ENCODE results near the gene KDM3A.
"Not testable (repeated sequence)": the region's sequence is repeated elsewhere in the genome, so short reads cannot be mapped to it uniquely, and the experiment has no call there.

Gene KDM3A

GRCh38 chr2:86477349-86477748, 36.2 kb downstream of the KDM3A start:
- no peak for TF ChIP-seq POLR2A (IDR thresholded peaks at IDR 0.05; ENCODE audit: low read length)
- no peak for TF ChIP-seq GATA1 (IDR thresholded peaks at IDR 0.05; ENCODE audit: low read depth, low read length)
- no peak for DNase-seq

GRCh38 chr2:86480105-86480504, 38.9 kb downstream of the KDM3A start:
- TF ChIP-seq GATA1 (IDR thresholded peaks at IDR 0.05; ENCODE audit: low read depth, low read length) (no peak), POLR2A (IDR thresholded peaks at IDR 0.05; ENCODE audit: low read length) (no peak)
- DNase-seq, result no peak

- DNase-seq, result no peak
- TF ChIP-seq POLR2A (IDR thresholded peaks at IDR 0.05; ENCODE audit: low read length), result no peak
- no peak for TF ChIP-seq GATA1 (IDR thresholded peaks at IDR 0.05; ENCODE audit: low read depth, low read length)
Measured at GRCh38 chr2:86482034-86482433, 40.9 kb downstream of the KDM3A start.

- TF ChIP-seq POLR2A (IDR thresholded peaks at IDR 0.05; ENCODE audit: low read length) (no peak), GATA1 (IDR thresholded peaks at IDR 0.05; ENCODE audit: low read depth, low read length) (no peak)
- DNase-seq, result no peak
Measured at GRCh38 chr2:86484385-86484784, 43.2 kb downstream of the KDM3A start.

GRCh38 chr2:86485103-86485502, 43.9 kb downstream of the KDM3A start:
- no peak for DNase-seq
- TF ChIP-seq GATA1 (IDR thresholded peaks at IDR 0.05; ENCODE audit: low read depth, low read length), result no peak
- no peak for TF ChIP-seq POLR2A (IDR thresholded peaks at IDR 0.05; ENCODE audit: low read length)

GRCh38 chr2:86485802-86486201, 44.6 kb downstream of the KDM3A start:
- no peak for TF ChIP-seq POLR2A (IDR thresholded peaks at IDR 0.05; ENCODE audit: low read length)
- TF ChIP-seq GATA1 (IDR thresholded peaks at IDR 0.05; ENCODE audit: low read depth, low read length), result no peak
- DNase-seq, result no peak

- TF ChIP-seq GATA1 (IDR thresholded peaks at IDR 0.05; ENCODE audit: low read depth, low read length) (no peak), POLR2A (IDR thresholded peaks at IDR 0.05; ENCODE audit: low read length) (no peak)
- DNase-seq, result peak in 1 of 2 experiments; percentile 15
Measured at GRCh38 chr2:86487062-86487461, 45.9 kb downstream of the KDM3A start.

- DNase-seq, result no peak
- TF ChIP-seq POLR2A (IDR thresholded peaks at IDR 0.05; ENCODE audit: low read length), result no peak
- no peak for TF ChIP-seq GATA1 (IDR thresholded peaks at IDR 0.05; ENCODE audit: low read depth, low read length)
Measured at GRCh38 chr2:86488561-86489250, 47.5 kb downstream of the KDM3A start.

GRCh38 chr2:86489542-86489941, 48.4 kb downstream of the KDM3A start:
- DNase-seq, result no peak

GRCh38 chr2:86490245-86490644, 49.1 kb downstream of the KDM3A start:
- TF ChIP-seq GATA1 (IDR thresholded peaks at IDR 0.05; ENCODE audit: low read depth, low read length) (no peak), POLR2A (IDR thresholded peaks at IDR 0.05; ENCODE audit: low read length) (no peak)
- no peak for DNase-seq

More at GRCh38 chr2:86489542-86489941, 48.4 kb downstream of the KDM3A start:
- no peak for TF ChIP-seq GATA1 (IDR thresholded peaks at IDR 0.05; ENCODE audit: low read depth, low read length)
- TF ChIP-seq POLR2A (IDR thresholded peaks at IDR 0.05; ENCODE audit: low read length), result no peak

GRCh38 chr2:86491088-86491487, 49.9 kb downstream of the KDM3A start:
- no peak for TF ChIP-seq GATA1 (IDR thresholded peaks at IDR 0.05; ENCODE audit: low read depth, low read length)
- DNase-seq, result no peak

GRCh38 chr2:86492048-86492453, 50.9 kb downstream of the KDM3A start:
- TF ChIP-seq GATA1 (IDR thresholded peaks at IDR 0.05; ENCODE audit: low read depth, low read length) (no peak), POLR2A (IDR thresholded peaks at IDR 0.05; ENCODE audit: low read length) (no peak)
- no peak for DNase-seq

- DNase-seq, result not testable (repeated sequence)
Measured at GRCh38 chr2:86496391-86496790, 55.2 kb downstream of the KDM3A start.

GRCh38 chr2:86498468-86499260, 57.5 kb downstream of the KDM3A start:
- TF ChIP-seq POLR2A (IDR thresholded peaks at IDR 0.05; ENCODE audit: low read length) (no peak), GATA1 (IDR thresholded peaks at IDR 0.05; ENCODE audit: low read depth, low read length) (no peak)

GRCh38 chr2:86499326-86499725, 58.2 kb downstream of the KDM3A start:
- TF ChIP-seq POLR2A (IDR thresholded peaks at IDR 0.05; ENCODE audit: low read length), result no peak
- no peak for DNase-seq

More at GRCh38 chr2:86498468-86499260, 57.5 kb downstream of the KDM3A start:
- no peak for DNase-seq
